CD14-positive monocyte (primary cell): Measurements from ENCODE around the gene ERCC3. TPM values are rescaled to one million over a fixed set of nuclear protein-coding genes. Genes with fewer than 3 reads are reported as not detected.
A peak's percentile ranks its signal among the peaks of the same experiment; 100 is the strongest.

Source experiments
- DNase-seq, 3 donors: peaks; one replicate each; pipeline ENCODE4 v3.0.0-alpha.2; 2011 to 2022
- H2AFZ ChIP-seq: 2 replicates; pipeline ENCODE4 v1.6.0; 2012; ENCODE audit warnings: mild to moderate bottlenecking, low read depth, low read length, inconsistent platforms; ENCODE audit not compliant: insufficient read depth, poor library complexity, severe bottlenecking
- H3K27ac ChIP-seq, 2 donors: 1 replicate in 1 of 2; 2 replicates in 1 of 2; pipeline ENCODE4 v1.5.1; 2012 to 2013; ENCODE audit warnings: low read length in 2 of 2, control low read depth in 1 of 2, inconsistent platforms in 1 of 2, low read depth in 1 of 2, mild to moderate bottlenecking in 1 of 2
- H3K27me3 ChIP-seq, 2 donors: one replicate each; pipeline versions ENCODE4 v1.6.0 to v1.6.1; 2011 to 2013; ENCODE audit warnings: low read length in 2 of 2; ENCODE audit not compliant: control insufficient read depth in 2 of 2, insufficient read depth in 2 of 2
- H3K36me3 ChIP-seq, 2 donors: replicated peaks in 1 of 2; 1 replicate in 1 of 2; 2 replicates in 1 of 2; pipeline versions ENCODE4 v1.5.1 to v1.6.1; 2012 to 2013; ENCODE audit warnings: low read length in 2 of 2, control low read depth in 1 of 2, inconsistent platforms in 1 of 2, mild to moderate bottlenecking in 1 of 2; ENCODE audit not compliant: insufficient read depth in 2 of 2, control insufficient read depth in 1 of 2
- H3K4me1 ChIP-seq, 2 donors: 1 replicate in 1 of 2; 2 replicates in 1 of 2; pipeline versions ENCODE4 v1.5.1 to v1.6.1; 2012 to 2013; ENCODE audit warnings: low read length in 2 of 2, control low read depth in 1 of 2, inconsistent platforms in 1 of 2, mild to moderate bottlenecking in 1 of 2, moderate library complexity in 1 of 2; ENCODE audit not compliant: insufficient read depth in 2 of 2, control insufficient read depth in 1 of 2
- H3K4me2 ChIP-seq: replicated peaks from 2 replicates; pipeline ENCODE3; 2012; ENCODE audit warnings: low read length, moderate library complexity, mild to moderate bottlenecking; ENCODE audit not compliant: poor library complexity, severe bottlenecking; ENCODE audit errors: extremely low read depth
- H3K4me3 ChIP-seq, 3 experiments: fragments of 200-600 bp in 1 of 3; sonication (generic) in 1 of 3; replicated peaks in 1 of 3; 1 replicate in 2 of 3; 2 replicates in 1 of 3; pipeline ENCODE4 v1.5.1; 2011 to 2013; ENCODE audit warnings: low read length in 3 of 3, mild to moderate bottlenecking in 3 of 3, control low read depth in 2 of 3, low read depth in 2 of 3, inconsistent platforms in 1 of 3, moderate library complexity in 1 of 3
- H3K79me2 ChIP-seq: 2 replicates; pipeline ENCODE4 v1.6.0; 2012; ENCODE audit warnings: mild to moderate bottlenecking, control low read depth, inconsistent platforms, low read length, moderate library complexity; ENCODE audit not compliant: insufficient read depth
- H3K9ac ChIP-seq: 2 replicates; pipeline ENCODE4 v1.6.0; 2017; ENCODE audit warnings: low read length, mild to moderate bottlenecking; ENCODE audit not compliant: insufficient read depth, poor library complexity, severe bottlenecking
- H3K9me3 ChIP-seq, 2 donors: replicated peaks in 1 of 2; 1 replicate in 1 of 2; 2 replicates in 1 of 2; pipeline versions ENCODE4 v1.5.1 to v1.6.1; 2012 to 2013; ENCODE audit warnings: low read length in 2 of 2, control low read depth in 1 of 2; ENCODE audit not compliant: control insufficient read depth in 1 of 2, insufficient read depth in 1 of 2
- H4K20me1 ChIP-seq: 2 replicates; pipeline ENCODE4 v1.6.0; 2012; ENCODE audit warnings: mild to moderate bottlenecking, low read length, control low read depth, moderate library complexity; ENCODE audit not compliant: insufficient read depth
- H3K27ac Mint-ChIP-seq, 7 donors: one replicate each; pipeline ENCODE4 v1.8.0; 2020; ENCODE audit warnings: mild to moderate bottlenecking in 7 of 7, mixed read lengths in 7 of 7, moderate library complexity in 6 of 7, inconsistent platforms in 2 of 7
- H3K27me3 Mint-ChIP-seq, 3 donors: one replicate each; pipeline ENCODE4 v1.8.0; 2021 to 2022; ENCODE audit warnings: low read depth in 3 of 3, mild to moderate bottlenecking in 3 of 3, mixed read lengths in 3 of 3, moderate library complexity in 3 of 3, inconsistent platforms in 1 of 3
- H3K36me3 Mint-ChIP-seq, 2 donors: one replicate each; pipeline ENCODE4 v1.8.0; 2020; ENCODE audit warnings: mixed read lengths in 2 of 2, inconsistent platforms in 1 of 2, mild to moderate bottlenecking in 1 of 2
- H3K4me1 Mint-ChIP-seq: one replicate; pipeline ENCODE4 v1.8.0; 2020; ENCODE audit warnings: mild to moderate bottlenecking, mixed read lengths
- H3K4me3 Mint-ChIP-seq, 2 donors: one replicate each; pipeline ENCODE4 v1.8.0; 2020; ENCODE audit warnings: mild to moderate bottlenecking in 2 of 2, mixed read lengths in 2 of 2, moderate library complexity in 1 of 2
- H3K9me3 Mint-ChIP-seq, 7 donors: one replicate each; pipeline ENCODE4 v1.8.0; 2020 to 2022; ENCODE audit warnings: mixed read lengths in 7 of 7, mild to moderate bottlenecking in 6 of 7, moderate library complexity in 6 of 7, inconsistent platforms in 2 of 7
- CTCF ChIP-seq: fragments of 200-600 bp; IDR thresholded peaks from one replicate; pipeline ENCODE4 v1.8.0; 2022; ENCODE audit warnings: antibody characterized with exemption, mild to moderate bottlenecking
- WGBS: methylation state at CpG from one replicate; pipeline ENCODE4 v1.1.5; 2013; ENCODE audit warnings: missing lambda C conversion rate; ENCODE audit not compliant: insufficient coverage; 5-methylcytosine and 5-hydroxymethylcytosine counted together
- intact Hi-C, 2 donors: fragments of 100-400 bp; cut with micrococcal nuclease; formaldehyde crosslinking; loops; one replicate each; pipeline versions ENCODE4 v1.15.0 to v1.15.1; 2023
- polyA plus RNA-seq, 3 donors: library from polyadenylated mRNA; depleted of rRNA in 1 of 3; unstranded in 2 of 3; stranded (reverse) in 1 of 3; fragments of 300-500 nt in 2 of 3; fragments of >200 nt in 1 of 3; fragmentation: Illumina TruSeq in 2 of 3; gene quantifications; 1 replicate in 2 of 3; 2 replicates in 1 of 3; pipeline ENCODE4 v1.2.3, GENCODE V29; 2012 to 2021

Gene ERCC3
- polyA plus RNA-seq, 3 donors = 13.2 to 49.7 (median 16.9) TPM

GRCh38 chr2:127259355-127259754 lies 34.6 kb downstream of the ERCC3 start:
- no peak overlapping the region for H3K27ac ChIP-seq
- Mint-ChIP-seq H3K4me3 (no peak overlapping the region), H3K9me3 (peaks cover 0 to 2% (median 0%) of the 10 kb centered on the region in 7 donors), H3K27me3 (no peaks in the 10 kb centered on the region), H3K27ac (peak overlapping the region in 1 of 7 donors; percentile 37), H3K4me1 (peaks cover 2% of the 10 kb centered on the region), H3K36me3 (peaks cover 79 to 84% of the 10 kb centered on the region in 2 donors)
- WGBS = 90% methylated on average over 4 of the region's 5 CpGs
- no peaks in the 10 kb centered on the region for H3K79me2 ChIP-seq
- no peaks in the 10 kb centered on the region for H3K27me3 ChIP-seq
- intact Hi-C loops = no loop called here
- H3K4me1 ChIP-seq = no peaks in the 10 kb centered on the region
- TF ChIP-seq CTCF = no peak
- no peaks in the 10 kb centered on the region for H3K9me3 ChIP-seq
- H3K4me3 ChIP-seq = no peak overlapping the region
- no peaks in the 10 kb centered on the region for H4K20me1 ChIP-seq
- H2AFZ ChIP-seq = no peak overlapping the region
- peaks cover 56 to 89% of the 10 kb centered on the region in 2 donors for H3K36me3 ChIP-seq
- no peak overlapping the region for H3K9ac ChIP-seq
- H3K4me2 ChIP-seq = no peak overlapping the region
- no peak for DNase-seq

DNA sequence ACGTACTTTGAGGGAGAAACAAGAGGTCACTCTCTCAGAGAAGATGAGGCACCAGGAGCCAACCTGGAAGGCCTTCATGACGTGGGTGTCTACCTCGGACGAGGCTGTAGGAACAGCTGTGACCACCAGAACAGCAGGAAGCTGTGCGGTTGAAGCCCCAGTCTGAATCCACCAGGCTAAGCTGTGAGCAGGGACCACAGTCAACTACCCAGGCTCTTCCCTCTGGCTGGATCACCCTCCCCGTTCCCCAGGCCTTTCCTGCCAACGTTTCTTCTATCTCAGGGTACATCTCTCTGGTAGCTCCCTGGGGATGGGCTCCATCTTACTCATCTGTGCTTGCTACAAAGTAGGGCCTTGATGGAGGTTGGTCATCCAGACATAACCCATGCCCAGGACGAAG lies 37.1 kb downstream of the ERCC3 start:
- no peaks in the 10 kb centered on the region for H3K4me1 ChIP-seq
- H3K4me3 Mint-ChIP-seq = no peak overlapping the region
- H4K20me1 ChIP-seq = no peaks in the 10 kb centered on the region
- H3K4me1 Mint-ChIP-seq = peaks cover 2% of the 10 kb centered on the region
- peaks cover 51 to 65% of the 10 kb centered on the region in 2 donors for H3K36me3 ChIP-seq
- H3K27ac ChIP-seq = no peak overlapping the region
- H3K36me3 Mint-ChIP-seq = peaks cover 67 to 69% of the 10 kb centered on the region in 2 donors
- WGBS = 84% methylated on average over 7 of the region's 8 CpGs
- no peak overlapping the region for H3K4me2 ChIP-seq
- peaks cover 0 to 2% (median 0%) of the 10 kb centered on the region in 3 donors for H3K27me3 Mint-ChIP-seq
- H3K9ac ChIP-seq = no peak overlapping the region
- intact Hi-C loops = no loop called here
- H3K27me3 ChIP-seq = no peaks in the 10 kb centered on the region
- no peaks in the 10 kb centered on the region for H3K9me3 ChIP-seq
- H2AFZ ChIP-seq = no peak overlapping the region
- DNase-seq = no peak
- TF ChIP-seq CTCF = no peak
- no peaks in the 10 kb centered on the region for H3K79me2 ChIP-seq
- H3K4me3 ChIP-seq = no peak overlapping the region
- peak overlapping the region in 4 of 7 donors; percentile 25 to 56 (median 31) for H3K27ac Mint-ChIP-seq
- peaks cover 0 to 2% (median 0%) of the 10 kb centered on the region in 7 donors for H3K9me3 Mint-ChIP-seq
